Activated gamma-delta T cell (primary cell): Measurements from ENCODE around the gene PXK.
"Not testable (repeated sequence)": the region's sequence is repeated elsewhere in the genome, so short reads cannot be mapped to it uniquely, and the experiment has no call there.

Experiments
- DNase-seq: peaks from one replicate; lab custom pipeline; 2025; lab: John Stamatoyannopoulos, UW

PXK gene

DNA sequence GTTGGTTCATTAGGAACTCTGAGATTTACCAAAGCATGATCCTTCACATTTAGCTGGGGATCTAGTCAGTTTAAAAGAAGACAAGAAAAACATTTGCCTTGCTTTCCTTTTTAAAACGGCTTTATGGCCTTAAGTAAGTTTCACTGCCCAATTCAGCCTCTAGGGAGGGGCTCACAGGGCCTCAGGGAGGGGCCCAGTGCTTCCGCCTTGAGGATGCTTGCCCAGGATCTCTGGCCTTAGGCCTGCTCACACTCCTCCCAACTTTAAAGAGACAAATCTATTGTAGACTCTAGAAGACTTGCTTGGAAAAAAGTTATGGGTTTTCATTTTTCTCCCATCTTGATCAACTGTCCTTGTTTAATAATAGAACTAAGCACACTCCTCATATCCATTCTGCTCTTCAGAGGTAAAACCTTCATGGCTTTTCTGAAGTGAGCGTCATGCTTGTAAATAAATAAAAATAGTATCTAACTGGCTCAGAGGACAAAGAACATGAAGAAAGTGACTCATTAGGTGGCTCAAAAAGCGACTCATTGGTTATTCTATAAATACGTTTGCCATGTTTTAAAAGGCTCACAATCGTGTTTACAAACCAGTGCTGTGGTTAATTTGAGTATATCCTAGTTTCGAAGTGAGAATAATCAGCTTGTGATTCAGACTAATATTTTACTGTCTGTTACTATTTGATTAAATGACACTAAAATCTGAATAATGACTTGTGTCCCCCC, 87.3 kb downstream of the PXK start:
- DNase-seq: no peak

GRCh38 chr3:58421004-58421403, 88.3 kb downstream of the PXK start:
- DNase-seq: no peak

GRCh38 chr3:58422756-58423325, 90.1 kb downstream of the PXK start:
- DNase-seq: no peak

DNA sequence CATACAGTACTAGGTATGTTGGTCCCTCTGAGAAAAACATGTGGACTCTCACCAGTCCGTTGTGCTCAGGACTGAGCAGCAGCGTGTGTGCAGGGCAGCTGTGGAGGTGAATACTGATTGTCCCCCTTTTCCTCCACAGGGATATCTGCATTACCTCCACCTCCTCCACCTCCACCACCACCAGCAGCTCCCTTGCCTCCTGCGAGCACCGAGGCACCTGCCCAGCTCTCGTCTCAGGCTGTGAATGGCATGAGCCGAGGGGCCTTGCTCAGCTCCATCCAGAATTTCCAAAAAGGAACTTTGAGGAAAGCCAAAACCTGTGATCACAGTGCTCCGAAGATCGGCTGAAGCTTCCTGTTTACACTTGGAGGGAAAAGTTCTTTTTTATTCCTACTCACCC, 91.9 kb downstream of the PXK start:
- no peak for DNase-seq

- no peak for DNase-seq
These were observed 93.1 kb downstream of the PXK start for GRCh38 chr3:58425782-58426181.

- no peak for DNase-seq
These were observed 95.1 kb downstream of the PXK start for GRCh38 chr3:58427661-58428361.

GRCh38 chr3:58429657-58430056, 97.0 kb downstream of the PXK start:
- no peak for DNase-seq

GRCh38 chr3:58432905-58433304, 100.2 kb downstream of the PXK start:
- DNase-seq: no peak

GRCh38 chr3:58433400-58434167, 100.9 kb downstream of the PXK start, which contains the start of gene PDHB:
PDHB (minus strand) TSS chr3:58433832; CDS start chr3:58433809, 23 bp downstream.
- peak; percentile 83 for DNase-seq

DNA sequence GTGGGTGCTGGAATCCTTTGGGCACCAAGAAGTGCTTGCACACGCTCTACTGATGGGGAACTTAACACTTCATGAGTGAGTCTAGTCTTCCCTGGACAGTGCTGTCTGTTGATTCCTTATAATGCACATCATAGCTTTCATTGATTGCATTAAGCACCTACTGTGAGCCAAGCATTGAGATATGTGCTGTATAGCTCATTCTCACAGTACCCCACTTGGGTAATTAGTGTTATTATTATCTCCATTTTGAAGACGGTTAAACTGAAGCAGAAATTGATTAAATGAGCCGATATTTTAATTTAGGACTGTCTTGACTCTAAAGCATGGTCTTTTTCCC, 101.4 kb downstream of the PXK start:
- DNase-seq: no peak

DNA sequence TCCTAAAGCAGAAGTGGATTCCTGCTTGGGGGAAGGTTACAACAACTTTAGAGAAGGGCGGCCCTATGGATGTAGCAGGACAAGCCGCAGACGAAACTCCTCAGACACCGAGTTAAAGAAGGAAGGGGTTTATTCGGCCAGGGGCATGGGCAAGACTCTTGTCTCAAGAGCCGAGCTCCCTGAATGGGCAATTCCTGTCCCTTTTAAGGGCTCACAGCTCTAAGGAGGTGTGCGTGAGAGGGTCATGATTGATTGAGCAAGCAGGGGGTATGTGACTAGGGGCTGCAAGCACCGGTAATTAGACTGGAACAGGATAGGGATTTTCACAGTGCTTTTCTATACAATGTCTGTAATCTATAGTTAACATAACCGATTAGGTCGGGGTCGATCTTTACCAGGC, 101.8 kb downstream of the PXK start:
- no peak for DNase-seq

- no peak for DNase-seq
These were observed 102.3 kb downstream of the PXK start for GRCh38 chr3:58434990-58435389.

DNA sequence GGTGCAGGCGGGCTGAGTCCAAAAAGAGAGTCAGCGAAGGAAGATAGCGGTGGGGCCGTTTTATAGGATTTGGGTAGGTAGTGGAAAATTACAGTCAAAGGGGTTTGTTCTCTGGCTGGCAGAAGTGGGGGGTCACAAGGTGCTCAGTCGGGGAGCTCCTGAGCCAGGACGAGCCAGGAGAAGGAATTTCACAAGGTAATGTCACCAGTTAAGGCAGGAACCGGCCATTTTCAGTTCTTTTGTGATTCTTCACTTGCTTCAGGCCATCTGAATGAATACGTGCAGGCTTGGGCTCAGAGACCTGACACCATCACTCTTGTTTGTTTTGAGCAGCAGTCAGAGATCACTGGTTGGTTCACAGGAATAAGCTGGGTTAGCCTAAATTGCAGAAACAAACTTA, 104.6 kb downstream of the PXK start:
- not testable (repeated sequence) for DNase-seq

- not testable (repeated sequence) for DNase-seq
These were observed 108.3 kb downstream of the PXK start for GRCh38 chr3:58440996-58441355.

GRCh38 chr3:58441514-58442450, 109.1 kb downstream of the PXK start:
- no peak for DNase-seq

GRCh38 chr3:58452176-58452575, 119.5 kb downstream of the PXK start:
- DNase-seq: no peak

DNA sequence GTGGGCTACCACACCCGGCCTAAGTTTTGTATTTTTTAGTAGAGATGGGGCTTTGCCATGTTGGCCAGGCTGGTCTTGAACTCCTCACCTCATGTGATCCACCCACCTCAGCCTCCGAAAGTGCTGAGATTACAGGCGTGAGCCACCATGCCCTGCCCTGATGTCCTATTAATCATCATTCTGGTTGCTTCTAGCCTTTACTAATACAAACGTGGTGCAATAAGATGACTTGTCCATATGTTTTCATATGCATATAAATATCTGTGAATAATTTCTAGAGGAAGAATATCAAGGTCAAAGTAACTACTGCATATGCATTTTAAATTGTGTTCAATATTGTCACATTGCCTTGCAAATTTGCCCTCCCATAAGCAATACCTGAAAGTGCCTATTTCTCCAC, 126.5 kb downstream of the PXK start:
- DNase-seq: no peak

GRCh38 chr3:58462829-58463180, 130.1 kb downstream of the PXK start:
- DNase-seq: no peak

DNA sequence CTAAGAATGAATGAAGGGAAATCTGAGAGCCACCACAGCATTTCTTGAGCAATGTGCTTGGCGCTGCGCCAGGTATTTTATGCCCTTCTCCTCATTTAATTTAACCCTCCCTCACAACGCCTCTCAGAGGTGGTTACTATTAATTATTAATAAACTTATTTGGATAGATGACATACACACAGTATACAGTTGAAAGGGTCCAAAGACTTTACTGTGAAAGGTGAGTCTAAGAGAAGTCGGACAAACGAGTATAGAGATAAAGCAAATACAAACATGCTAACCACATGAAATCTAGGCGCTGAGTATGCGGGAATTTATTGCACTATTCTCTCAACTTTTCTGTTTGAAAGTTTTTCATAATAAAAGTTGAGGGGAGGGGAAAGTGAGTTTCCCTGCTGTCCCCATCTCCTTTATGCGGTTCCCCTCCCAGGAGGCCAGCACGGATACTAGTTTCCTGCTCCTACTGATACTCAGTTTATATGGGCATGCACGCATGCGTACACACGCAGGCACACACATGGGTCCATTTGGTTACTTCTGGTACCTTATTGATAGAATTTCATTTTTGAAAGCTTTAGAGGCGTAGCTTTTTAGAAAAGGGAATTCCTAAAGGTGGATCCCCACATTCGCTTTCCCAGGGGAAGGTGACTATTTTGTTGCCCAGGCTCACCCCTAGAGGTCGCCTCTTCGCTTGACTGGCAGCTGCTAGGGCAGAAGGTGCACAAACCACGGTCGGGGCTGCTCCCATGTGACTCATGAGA, 130.7 kb downstream of the PXK start:
- DNase-seq: peak; percentile 7

DNA sequence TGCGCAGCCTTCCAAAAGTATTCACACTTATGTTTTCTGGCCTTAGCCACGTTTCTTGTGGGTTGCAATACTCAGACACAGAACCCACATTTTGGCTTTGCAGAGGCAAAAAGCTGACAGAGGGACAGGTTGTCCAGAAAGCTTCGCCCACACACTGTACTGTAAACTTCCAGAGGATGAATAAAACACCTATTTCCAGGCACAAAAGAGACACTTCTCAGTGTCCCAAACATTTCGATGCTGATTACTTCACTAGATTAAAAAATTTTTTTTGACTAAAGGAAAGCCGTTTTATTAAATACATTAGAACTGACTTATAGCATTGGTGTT, 131.2 kb downstream of the PXK start:
- DNase-seq: no peak

- no peak for DNase-seq
These were observed 132.2 kb downstream of the PXK start for GRCh38 chr3:58464866-58465265.
